Epithelial cell of prostate (primary cell): ENCODE results near the gene TCEAL3.
"Not testable (repeated sequence)": the region's sequence is repeated elsewhere in the genome, so short reads cannot be mapped to it uniquely, and the experiment has no call there.

Experiments
- DNase-seq: peaks from one replicate; pipeline ENCODE4 v3.0.0-alpha.2; 2011; ENCODE audit warnings: low read depth, low spot score
- H3K27ac ChIP-seq: fragments of 450-650 bp; 2 replicates; pipeline ENCODE4 v1.5.1; 2017; ENCODE audit warnings: mild to moderate bottlenecking

TCEAL3 gene

GRCh38 chrX:103616676-103617186, 9.0 kb downstream of the TCEAL3 start:
- no peak overlapping the region for H3K27ac ChIP-seq
- no peak for DNase-seq

- DNase-seq = no peak
- peak overlapping the region; percentile 11 for H3K27ac ChIP-seq
Measured at GRCh38 chrX:103624111-103624510, 16.3 kb downstream of the TCEAL3 start.

- peak; percentile 18 for DNase-seq
- H3K27ac ChIP-seq = peak overlapping the region; percentile 51
Measured at GRCh38 chrX:103626855-103627254, 19.1 kb downstream of the TCEAL3 start.

- no peak for DNase-seq
- peak within 1 kb of the TSS; percentile 70 for H3K27ac ChIP-seq
Measured at GRCh38 chrX:103628386-103629317, 20.9 kb downstream of the TCEAL3 start, which contains the start of gene TCEAL1. Gene TCEAL1 (plus strand): TSS chrX:103628975. CDS start chrX:103629917, 942 bp downstream.

- no peak for DNase-seq
- H3K27ac ChIP-seq = peak overlapping the region; percentile 70
Measured at GRCh38 chrX:103629318-103630170, 21.8 kb downstream of the TCEAL3 start.

- peak overlapping the region; percentile 70 for H3K27ac ChIP-seq
- DNase-seq = no peak
Measured at GRCh38 chrX:103630171-103630511, 22.4 kb downstream of the TCEAL3 start.

- no peak for DNase-seq
- no peak overlapping the region for H3K27ac ChIP-seq
Measured at GRCh38 chrX:103631145-103631544, 23.4 kb downstream of the TCEAL3 start.

GRCh38 chrX:103635436-103635835, 27.7 kb downstream of the TCEAL3 start:
- no peak overlapping the region for H3K27ac ChIP-seq
- no peak for DNase-seq

- peak; percentile 26 for DNase-seq
- peak overlapping the region; percentile 79 for H3K27ac ChIP-seq
Measured at GRCh38 chrX:103637604-103638338, 30.0 kb downstream of the TCEAL3 start.

GRCh38 chrX:103638479-103639346, 30.9 kb downstream of the TCEAL3 start:
- not testable (repeated sequence) for DNase-seq
- H3K27ac ChIP-seq = peak overlapping the region; percentile 79

GRCh38 chrX:103640401-103641155, 32.8 kb downstream of the TCEAL3 start:
- H3K27ac ChIP-seq = peak overlapping the region; percentile 79
- no peak for DNase-seq

GRCh38 chrX:103644125-103644524, 36.4 kb downstream of the TCEAL3 start:
- DNase-seq = no peak
- H3K27ac ChIP-seq = no peak overlapping the region

- DNase-seq = no peak
- no peak overlapping the region for H3K27ac ChIP-seq
Measured at GRCh38 chrX:103647630-103648029, 39.9 kb downstream of the TCEAL3 start.

GRCh38 chrX:103651151-103651773, 43.5 kb downstream of the TCEAL3 start:
- H3K27ac ChIP-seq = no peak overlapping the region
- no peak for DNase-seq

GRCh38 chrX:103655230-103656000, 47.7 kb downstream of the TCEAL3 start:
- not testable (repeated sequence) for DNase-seq
- peak overlapping the region; percentile 82 for H3K27ac ChIP-seq

GRCh38 chrX:103656617-103657016, 48.9 kb downstream of the TCEAL3 start:
- H3K27ac ChIP-seq = peak overlapping the region; percentile 82
- peak; percentile 53 for DNase-seq

- DNase-seq = not testable (repeated sequence)
- peak overlapping the region; percentile 82 for H3K27ac ChIP-seq
Measured at GRCh38 chrX:103657066-103657465, 49.3 kb downstream of the TCEAL3 start.
